ENCODE measurements around the gene HTR3A.
"Not testable (repeated sequence)": the region's sequence is repeated elsewhere in the genome, so short reads cannot be mapped to it uniquely, and the experiment has no call there.

The HTR3A gene

GRCh38 chr11:113974741-113975470 lies at the start of gene HTR3A:
HTR3A (plus strand) TSS chr11:113975108; CDS start chr11:113975326, 218 bp downstream.
- no peak within 1 kb of the TSS for H3K4me3 ChIP-seq (ENCODE audit: low read depth, low read length)
- DNase-seq (ENCODE audit: low read depth), result no peak
- in situ Hi-C loops (cut with HindIII; ENCODE audit: low sequenced_read_pairs), result no loop called here
- TF ChIP-seq, protein P1, sequence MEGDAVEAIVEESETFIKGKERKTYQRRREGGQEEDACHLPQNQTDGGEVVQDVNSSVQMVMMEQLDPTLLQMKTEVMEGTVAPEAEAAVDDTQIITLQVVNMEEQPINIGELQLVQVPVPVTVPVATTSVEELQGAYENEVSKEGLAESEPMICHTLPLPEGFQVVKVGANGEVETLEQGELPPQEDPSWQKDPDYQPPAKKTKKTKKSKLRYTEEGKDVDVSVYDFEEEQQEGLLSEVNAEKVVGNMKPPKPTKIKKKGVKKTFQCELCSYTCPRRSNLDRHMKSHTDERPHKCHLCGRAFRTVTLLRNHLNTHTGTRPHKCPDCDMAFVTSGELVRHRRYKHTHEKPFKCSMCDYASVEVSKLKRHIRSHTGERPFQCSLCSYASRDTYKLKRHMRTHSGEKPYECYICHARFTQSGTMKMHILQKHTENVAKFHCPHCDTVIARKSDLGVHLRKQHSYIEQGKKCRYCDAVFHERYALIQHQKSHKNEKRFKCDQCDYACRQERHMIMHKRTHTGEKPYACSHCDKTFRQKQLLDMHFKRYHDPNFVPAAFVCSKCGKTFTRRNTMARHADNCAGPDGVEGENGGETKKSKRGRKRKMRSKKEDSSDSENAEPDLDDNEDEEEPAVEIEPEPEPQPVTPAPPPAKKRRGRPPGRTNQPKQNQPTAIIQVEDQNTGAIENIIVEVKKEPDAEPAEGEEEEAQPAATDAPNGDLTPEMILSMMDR (IDR thresholded peaks at IDR 0.05; ENCODE audit: low read depth, low read length, missing control alignments), result no peak

GRCh38 chr11:113926273-113927197 lies 48.4 kb upstream of the HTR3A start:
- H3K4me3 ChIP-seq (ENCODE audit: low read depth, low read length), result no peak overlapping the region
- TF ChIP-seq, protein P1 (IDR thresholded peaks at IDR 0.05; ENCODE audit: low read depth, low read length, missing control alignments), result no peak
- in situ Hi-C loops (cut with HindIII; ENCODE audit: low sequenced_read_pairs), result no loop called here
- DNase-seq (ENCODE audit: low read depth), result no peak

DNA sequence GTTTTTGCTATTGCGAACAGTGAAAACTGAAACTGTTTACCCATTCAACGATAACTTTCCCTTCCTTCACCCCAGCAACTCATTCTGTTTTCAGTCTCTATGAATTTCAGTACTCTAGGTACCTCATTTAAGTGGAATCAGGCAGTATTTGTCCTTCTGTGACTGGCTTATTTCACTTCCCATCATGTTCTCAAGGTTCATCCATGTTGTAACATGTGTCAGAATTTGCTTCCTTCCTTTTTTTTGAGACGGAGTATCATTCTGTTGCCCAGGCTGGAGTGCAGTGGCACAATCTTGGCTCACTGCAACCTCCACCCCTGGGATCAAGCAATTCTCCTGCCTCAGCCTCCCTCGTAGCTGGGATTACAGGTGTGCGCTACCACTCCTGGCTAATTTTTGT lies 46.6 kb upstream of the HTR3A start:
- no peak overlapping the region for H3K4me3 ChIP-seq (ENCODE audit: low read depth, low read length)
- in situ Hi-C loops (cut with HindIII; ENCODE audit: low sequenced_read_pairs), result no loop called here
- no peak for DNase-seq (ENCODE audit: low read depth)
- TF ChIP-seq, protein P1 (IDR thresholded peaks at IDR 0.05; ENCODE audit: low read depth, low read length, missing control alignments), result no peak

GRCh38 chr11:113932788-113933187 lies 42.1 kb upstream of the HTR3A start:
- TF ChIP-seq, protein P1 (IDR thresholded peaks at IDR 0.05; ENCODE audit: low read depth, low read length, missing control alignments), result no peak
- in situ Hi-C loops (cut with HindIII; ENCODE audit: low sequenced_read_pairs), result no loop called here
- H3K4me3 ChIP-seq (ENCODE audit: low read depth, low read length), result no peak overlapping the region
- no peak for DNase-seq (ENCODE audit: low read depth)

GRCh38 chr11:113934193-113934592 lies 40.7 kb upstream of the HTR3A start:
- in situ Hi-C loops (cut with HindIII; ENCODE audit: low sequenced_read_pairs); DNase-seq (ENCODE audit: low read depth); H3K4me3 ChIP-seq (ENCODE audit: low read depth, low read length): not testable (repeated sequence)

DNA sequence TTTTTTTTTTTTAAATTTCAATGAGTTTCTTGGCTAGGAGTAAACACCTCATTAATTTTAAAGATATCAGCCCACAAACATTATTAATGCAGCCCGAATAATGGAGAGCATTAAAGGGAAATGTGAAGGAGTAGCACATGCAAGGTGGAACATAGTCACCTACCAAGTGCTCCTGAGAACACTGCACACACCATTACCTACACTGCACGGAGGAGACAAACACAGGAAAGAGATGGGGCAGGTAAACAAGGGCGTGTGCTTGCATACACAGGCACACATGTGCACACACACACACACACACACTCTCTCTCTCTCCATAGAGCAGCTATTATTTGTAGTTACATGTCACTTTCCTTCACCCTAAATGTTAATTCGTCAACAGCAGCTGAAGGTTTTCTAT lies 40.1 kb upstream of the HTR3A start:
- in situ Hi-C loops (cut with HindIII; ENCODE audit: low sequenced_read_pairs), result no loop called here
- DNase-seq (ENCODE audit: low read depth), result no peak
- TF ChIP-seq, protein P1 (IDR thresholded peaks at IDR 0.05; ENCODE audit: low read depth, low read length, missing control alignments), result no peak
- H3K4me3 ChIP-seq (ENCODE audit: low read depth, low read length), result no peak overlapping the region

GRCh38 chr11:113935858-113936257 lies 39.0 kb upstream of the HTR3A start:
- in situ Hi-C loops (cut with HindIII; ENCODE audit: low sequenced_read_pairs), result no loop called here
- H3K4me3 ChIP-seq (ENCODE audit: low read depth, low read length), result no peak overlapping the region
- TF ChIP-seq, protein P1 (IDR thresholded peaks at IDR 0.05; ENCODE audit: low read depth, low read length, missing control alignments), result no peak
- DNase-seq (ENCODE audit: low read depth), result no peak

All from astrocyte of the cerebellum (primary cell).